Activated naive CD8-positive, alpha-beta T cell treated with anti-CD3 and anti-CD28 coated beads, Interleukin-2, amount 50 U/mL, for 16 hours (primary cell): Measurements from ENCODE around the gene XRCC1.
"Not testable (repeated sequence)": the region's sequence is repeated elsewhere in the genome, so short reads cannot be mapped to it uniquely, and the experiment has no call there.

ENCODE experiments used
- DNase-seq: peaks from one replicate; pipeline ENCODE4 v3.0.0-alpha.2; 2020; ENCODE audit warnings: low read depth, low spot score

The XRCC1 gene

GRCh38 chr19:43600326-43600725 lies 25.0 kb upstream of the XRCC1 start:
- DNase-seq: not testable (repeated sequence)

DNA sequence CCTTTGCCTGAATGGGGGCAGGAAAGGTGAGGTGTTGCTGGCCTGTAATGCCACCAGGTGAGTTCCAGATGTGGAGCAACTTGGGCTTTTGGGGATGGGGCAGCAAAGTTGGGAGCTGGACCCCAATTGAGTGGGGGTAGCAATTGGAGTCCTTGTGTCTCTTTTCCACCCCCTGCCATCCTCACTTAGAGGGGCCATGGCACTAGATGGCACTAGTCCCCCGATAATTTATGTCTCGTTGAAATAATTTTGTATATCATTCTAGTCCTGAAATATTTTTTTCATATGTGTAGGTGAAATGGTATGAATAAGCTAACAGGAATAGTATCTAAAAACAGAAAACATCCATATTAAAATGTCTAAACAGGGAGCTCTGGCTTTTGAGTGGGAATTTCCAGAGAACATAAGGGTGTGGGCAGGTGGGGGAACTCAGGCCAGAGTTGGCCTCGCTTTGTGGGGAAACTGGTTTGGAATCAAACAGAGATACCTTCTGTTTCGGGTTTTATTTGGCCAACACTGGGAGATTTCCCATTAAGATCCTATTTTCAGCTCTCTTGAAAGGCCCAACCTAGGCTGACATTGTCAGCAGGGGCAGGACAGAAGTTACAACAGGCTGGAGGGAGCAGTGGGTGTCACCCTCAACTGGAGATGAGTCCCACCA lies 24.4 kb upstream of the XRCC1 start:
- DNase-seq: no peak

DNA sequence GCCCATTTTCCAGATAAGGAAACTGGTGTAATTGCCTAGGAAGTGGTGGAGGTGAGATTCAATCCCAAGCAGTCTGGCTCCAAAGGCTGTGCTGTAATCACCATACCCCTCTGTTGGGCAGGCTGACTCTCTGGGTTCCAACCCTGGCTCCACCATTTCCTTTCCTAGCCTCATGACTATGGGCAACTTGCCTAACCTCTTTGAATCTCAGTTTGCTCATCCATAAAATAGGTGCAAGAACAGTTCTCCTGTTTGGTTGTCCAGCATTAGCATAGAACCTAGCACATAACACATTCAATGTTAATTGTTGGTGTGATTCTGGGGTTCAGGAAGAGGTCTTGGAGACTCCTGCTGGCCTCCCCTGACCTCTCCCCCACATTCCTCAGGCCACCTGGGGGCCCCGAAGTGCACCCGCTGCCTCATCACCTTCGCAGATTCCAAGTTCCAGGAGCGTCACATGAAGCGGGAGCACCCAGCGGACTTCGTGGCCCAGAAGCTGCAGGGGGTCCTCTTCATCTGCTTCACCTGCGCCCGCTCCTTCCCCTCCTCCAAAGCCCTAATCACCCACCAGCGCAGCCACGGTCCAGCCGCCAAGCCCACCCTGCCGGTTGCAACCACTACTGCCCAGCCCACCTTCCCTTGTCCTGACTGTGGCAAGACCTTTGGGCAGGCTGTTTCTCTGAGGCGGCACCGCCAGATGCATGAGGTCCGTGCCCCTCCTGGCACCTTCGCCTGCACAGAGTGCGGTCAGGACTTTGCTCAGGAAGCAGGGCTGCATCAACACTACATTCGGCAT lies 23.3 kb upstream of the XRCC1 start:
- no peak for DNase-seq

- no peak for DNase-seq
These were observed 22.5 kb upstream of the XRCC1 start for GRCh38 chr19:43597876-43598275.

- no peak for DNase-seq
These were observed 21.6 kb upstream of the XRCC1 start for GRCh38 chr19:43596842-43597461.

DNA sequence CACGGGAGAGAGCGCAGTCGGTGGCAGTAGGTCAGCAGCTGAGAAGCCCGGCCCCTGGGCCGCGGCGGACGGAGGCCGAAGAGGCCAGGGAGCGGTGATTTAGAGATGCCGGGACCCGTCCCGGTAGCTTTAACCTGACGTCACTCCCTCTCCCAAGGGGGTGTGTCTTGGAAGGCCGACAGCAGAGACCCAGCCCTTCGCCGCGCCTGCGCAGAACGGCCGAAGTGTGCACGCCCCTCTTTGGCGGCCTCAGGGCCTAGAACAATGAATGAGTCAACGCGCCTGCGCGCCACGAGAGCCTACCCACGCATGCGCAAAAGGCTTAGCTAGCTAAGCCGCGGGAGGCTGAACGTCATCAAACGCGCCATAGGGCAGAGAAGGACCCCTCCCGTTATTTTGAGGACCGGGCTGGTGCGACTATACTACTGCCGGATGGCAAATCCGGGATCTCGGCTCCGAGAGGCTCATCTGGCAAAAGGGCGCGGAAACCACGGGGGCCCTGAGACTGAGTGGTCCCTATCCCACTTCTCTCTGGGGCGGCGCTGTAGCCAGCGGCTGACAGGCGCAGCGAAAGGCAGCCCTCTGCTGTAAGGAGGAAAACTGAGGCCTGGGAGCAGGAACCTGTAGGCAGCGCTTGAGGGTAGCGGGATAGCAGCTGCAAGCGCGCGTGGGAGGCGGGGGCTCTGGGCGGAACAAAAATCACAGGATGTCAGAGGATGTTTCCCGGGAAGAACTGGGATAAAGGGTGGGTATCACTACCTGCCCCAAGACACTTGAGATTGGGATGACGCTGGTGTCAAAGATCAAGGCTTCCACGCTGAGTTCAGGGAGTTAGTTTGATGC lies 20.9 kb upstream of the XRCC1 start, which contains the start of the genes IRGQ and ZNF576:
Gene IRGQ, minus strand, starts transcription at position 136 of the 843 bp plus-strand sequence. CDS start 796 bp downstream, outside the sequence.
Gene ZNF576, plus strand, starts transcription at position 597 of the 843 bp plus-strand sequence. CDS start 514 bp downstream, outside the sequence.
- DNase-seq: peak; percentile 98

- DNase-seq: no peak
These were observed 20.3 kb upstream of the XRCC1 start for GRCh38 chr19:43595605-43595998.

DNA sequence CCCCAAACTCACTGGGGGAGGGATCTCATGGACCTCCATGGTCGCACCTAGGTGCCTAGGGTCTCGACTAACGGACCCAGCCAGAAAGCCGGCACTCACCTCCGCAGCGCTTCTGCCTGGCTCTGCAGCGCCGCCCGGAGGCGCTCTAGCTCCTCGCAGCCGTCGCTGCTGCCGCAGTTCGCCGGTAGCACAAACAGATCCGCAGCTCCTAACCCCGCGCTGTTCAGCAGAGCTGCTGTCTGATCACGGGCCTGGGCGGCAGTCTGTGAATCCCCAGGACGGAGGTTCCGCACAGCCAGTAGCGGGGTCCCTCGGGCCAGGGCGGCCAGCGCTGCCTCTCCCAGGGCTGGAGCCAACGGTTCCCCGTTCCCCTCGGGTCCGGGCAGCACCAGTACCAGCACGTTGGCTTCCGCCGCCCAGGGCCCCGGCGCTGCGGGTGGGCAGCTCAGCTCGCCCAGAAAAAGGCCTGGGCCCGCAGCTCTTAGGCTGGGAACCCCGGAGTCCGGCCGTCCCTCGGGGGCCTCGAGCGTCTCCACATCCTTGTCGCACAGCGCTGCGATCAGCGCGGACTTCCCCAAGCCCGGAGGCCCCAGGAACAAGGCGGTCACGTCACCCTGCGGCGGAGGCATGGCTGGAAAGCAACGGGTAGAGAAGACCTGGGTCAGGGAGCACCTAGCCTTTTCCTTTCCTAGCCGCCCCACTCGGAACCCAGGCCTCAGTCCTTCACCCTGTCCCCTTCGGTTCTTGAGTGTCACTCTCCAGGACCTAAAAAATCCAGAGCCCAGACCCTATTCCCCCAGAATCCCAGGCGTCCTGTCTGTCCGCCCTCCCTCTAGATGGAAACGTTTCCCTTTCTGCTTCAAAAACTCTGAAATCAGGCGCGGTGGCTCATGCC lies 19.6 kb upstream of the XRCC1 start:
- peak; percentile 18 for DNase-seq

DNA sequence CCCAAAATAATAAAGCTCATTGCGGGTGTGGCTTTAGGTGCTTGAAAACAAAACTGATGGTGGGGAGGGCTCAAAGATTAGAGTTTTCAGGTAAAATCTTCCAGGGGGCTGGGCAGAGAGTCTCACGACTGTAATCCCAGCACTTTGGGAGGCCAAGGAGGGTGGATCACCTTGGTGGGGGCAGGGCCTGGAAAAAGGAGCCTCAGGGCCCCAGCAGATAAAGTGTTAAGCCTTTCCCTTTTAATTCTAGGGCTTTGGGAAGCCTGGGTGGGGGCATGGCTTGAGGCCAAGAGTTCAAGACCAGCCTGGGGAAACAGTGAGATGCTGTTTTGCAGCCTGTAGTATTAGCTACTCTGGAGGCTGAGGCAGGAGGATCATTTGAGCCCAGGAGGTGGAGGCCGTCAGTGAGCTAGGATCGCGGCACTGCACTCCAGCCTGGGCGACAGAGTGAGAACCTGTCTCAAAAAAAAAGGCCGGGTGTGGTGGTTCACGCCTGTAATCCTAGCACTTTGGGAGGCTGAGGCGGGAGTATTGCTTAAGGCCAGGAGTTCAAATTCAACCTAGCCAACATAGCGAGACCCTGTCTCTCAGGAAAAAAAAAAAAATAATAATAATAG lies 18.9 kb upstream of the XRCC1 start:
- DNase-seq: no peak

GRCh38 chr19:43592800-43593350 lies 17.5 kb upstream of the XRCC1 start:
- DNase-seq: no peak

- no peak for DNase-seq
These were observed 16.8 kb upstream of the XRCC1 start for GRCh38 chr19:43591904-43592772.

DNA sequence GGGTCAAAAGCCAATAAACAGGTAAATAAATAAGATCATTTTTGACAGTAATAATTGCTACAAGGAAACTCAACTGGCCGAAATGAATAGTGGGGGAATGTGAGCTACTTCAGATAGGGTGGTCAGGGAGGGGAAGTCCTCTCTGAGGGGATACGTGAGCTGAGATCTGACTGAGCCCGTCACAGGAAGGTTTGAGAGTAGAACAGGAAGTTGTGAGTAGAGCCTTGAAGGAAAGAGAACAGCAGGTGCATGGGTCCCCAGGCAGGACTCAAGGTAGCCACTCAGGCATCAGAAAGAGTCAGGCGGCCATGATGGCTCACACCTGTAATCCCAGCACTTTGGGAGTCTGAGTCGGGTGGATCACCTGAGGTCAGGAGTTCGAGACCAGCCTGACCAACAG lies 14.4 kb upstream of the XRCC1 start:
- no peak for DNase-seq

DNA sequence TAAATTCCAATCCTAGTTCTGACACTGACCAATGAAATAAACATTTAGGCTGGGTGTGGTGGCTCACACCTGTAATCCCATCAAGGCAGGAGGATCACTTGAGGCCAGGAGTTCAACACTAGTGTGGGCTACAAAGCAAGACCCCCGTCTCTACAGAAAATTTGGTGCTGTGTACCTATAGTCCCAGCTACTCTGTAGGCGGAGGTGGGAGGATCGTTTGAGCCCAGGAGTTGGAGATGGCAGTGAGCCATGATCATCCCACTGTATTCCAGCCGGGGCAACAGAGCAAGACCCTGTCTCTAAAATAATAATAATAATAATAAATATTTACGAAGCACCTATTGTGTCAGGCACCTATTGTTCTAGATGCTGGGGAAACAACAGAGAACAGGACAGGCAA lies 13.9 kb upstream of the XRCC1 start:
- no peak for DNase-seq

- DNase-seq: not testable (repeated sequence)
These were observed 11.7 kb upstream of the XRCC1 start for GRCh38 chr19:43587029-43587428.

DNA sequence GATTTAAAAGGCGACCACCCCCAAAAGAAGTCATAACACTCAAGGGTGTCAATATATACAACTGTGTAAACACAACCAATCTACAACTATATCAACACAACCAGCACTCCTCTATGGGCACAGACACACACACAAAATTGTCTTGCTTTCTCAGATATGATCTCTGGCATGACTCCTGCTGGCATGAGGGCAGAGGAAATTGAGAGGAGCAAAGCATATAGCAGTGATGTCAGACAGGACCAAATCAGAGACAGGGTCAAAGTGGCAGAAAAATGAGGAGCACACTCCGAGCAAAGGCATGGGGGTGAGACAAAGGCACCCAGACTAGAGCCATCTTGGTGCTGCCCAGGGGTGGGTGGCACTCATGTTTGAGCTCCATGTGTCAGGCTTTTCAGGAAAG lies 11.0 kb upstream of the XRCC1 start:
- no peak for DNase-seq

DNA sequence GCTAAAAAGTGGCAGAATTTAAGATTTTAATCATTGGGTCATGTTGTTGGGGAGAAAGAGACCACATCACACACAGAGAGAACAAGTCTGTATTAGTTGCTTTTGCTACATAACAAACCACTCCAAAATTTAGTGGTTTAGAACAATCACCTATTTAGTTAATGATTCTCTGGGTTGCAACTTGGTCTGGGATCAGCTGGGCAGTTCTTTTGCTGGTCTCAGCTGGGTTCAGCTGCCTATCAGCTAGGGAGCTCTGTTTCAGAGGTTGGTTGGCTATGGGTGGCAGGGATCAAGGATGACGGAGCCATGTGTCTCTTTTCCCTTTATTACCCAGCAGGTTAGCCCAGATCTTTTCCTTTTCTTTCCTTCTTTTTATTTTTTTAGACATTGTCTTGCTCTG lies 9.2 kb upstream of the XRCC1 start:
- DNase-seq: no peak

DNA sequence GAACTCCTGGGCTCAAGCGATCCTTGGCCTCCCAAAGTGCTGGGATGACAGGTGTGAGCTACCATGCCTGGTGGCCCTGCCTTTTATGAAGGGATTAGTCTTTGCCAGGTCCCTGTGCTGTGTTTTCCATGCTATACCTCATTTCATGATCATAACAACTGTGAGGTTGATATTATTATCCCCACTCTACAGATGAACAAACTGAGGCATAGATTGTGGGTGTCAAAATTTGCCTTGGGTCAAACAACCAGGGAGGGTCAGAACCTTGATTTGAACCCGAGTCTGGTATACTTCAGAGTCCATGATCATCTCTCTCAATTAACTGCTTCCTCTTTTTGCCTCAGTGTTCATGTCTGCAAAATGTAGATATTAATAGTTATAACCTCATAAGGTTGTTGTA lies 7.2 kb upstream of the XRCC1 start:
- DNase-seq: no peak

DNA sequence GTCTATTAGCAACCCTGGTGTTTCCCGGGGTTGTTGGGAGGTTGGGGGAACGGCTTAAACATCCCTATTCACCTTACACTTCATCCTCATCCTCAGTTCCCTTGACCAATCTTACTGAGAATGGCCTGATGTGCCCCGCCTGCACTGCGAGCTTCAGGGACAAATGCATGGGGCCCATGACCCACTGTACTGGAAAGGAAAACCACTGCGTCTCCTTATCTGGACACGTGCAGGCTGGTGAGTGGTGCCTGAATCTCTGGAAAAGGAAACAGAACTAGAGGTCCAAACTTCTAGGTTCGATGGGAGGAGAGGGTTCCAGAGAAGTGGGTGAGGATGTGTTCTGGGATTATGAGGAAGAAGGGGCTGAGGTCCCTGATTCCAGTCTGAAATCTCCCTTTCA lies 6.1 kb upstream of the XRCC1 start:
- no peak for DNase-seq

DNA sequence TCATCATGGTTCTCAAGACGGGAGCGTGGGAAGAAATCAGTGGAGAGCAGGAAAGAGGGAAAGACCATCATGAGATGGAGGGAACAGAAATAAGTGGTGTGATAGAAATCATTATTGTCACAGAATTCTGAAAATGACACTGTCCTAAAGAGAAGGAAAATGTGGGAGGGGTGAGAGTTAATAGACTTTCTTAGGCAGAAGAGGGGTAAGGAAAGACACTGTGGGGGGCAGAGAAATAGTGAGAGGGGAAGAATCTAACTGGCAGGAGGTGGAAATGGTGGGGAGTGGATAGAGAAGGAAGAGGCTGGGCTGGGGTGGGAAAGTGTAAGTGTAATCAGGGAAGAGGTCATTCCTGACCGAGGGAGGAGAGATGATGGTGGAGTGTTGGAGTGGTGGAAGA lies 3.5 kb upstream of the XRCC1 start:
- no peak for DNase-seq
